Smooth muscle cell (in vitro differentiated cells): ENCODE results near the gene MEI1. TPM values are rescaled to one million over a fixed set of nuclear protein-coding genes. Genes with fewer than 3 reads are reported as not detected.

Experiments
- DNase-seq: peaks from one replicate; lab custom pipeline; 2025; ENCODE audit not compliant: unreplicated experiment; lab: John Stamatoyannopoulos, UW
- H2AFZ ChIP-seq: fragments of 200-600 bp; sonication (generic); 2 replicates; pipeline ENCODE4 v1.6.0; 2016; ENCODE audit warnings: antibody characterized with exemption, low read depth, mild to moderate bottlenecking
- H3F3A ChIP-seq: fragments of 200-600 bp; sonication (generic); 2 replicates; pipeline ENCODE4 v1.6.0; 2017; ENCODE audit warnings: antibody characterized with exemption, low read depth
- H3K27ac ChIP-seq: fragments of 200-600 bp; sonication (generic); 2 replicates; pipeline ENCODE4 v1.5.1; 2016; ENCODE audit warnings: low read depth, mild to moderate bottlenecking
- H3K27me3 ChIP-seq: fragments of 200-600 bp; sonication (generic); 2 replicates; pipeline ENCODE4 v1.6.1; 2016; ENCODE audit warnings: low read depth, mild to moderate bottlenecking
- H3K36me3 ChIP-seq: fragments of 200-600 bp; sonication (generic); 2 replicates; pipeline ENCODE4 v1.5.1; 2016; ENCODE audit warnings: low read depth
- H3K4me1 ChIP-seq: fragments of 200-600 bp; sonication (generic); 2 replicates; pipeline ENCODE4 v1.5.1; 2016; ENCODE audit warnings: low read depth
- H3K4me2 ChIP-seq: fragments of 200-600 bp; sonication (generic); 2 replicates; pipeline ENCODE4 v1.6.0; 2016; ENCODE audit warnings: mild to moderate bottlenecking
- H3K4me3 ChIP-seq: fragments of 200-600 bp; sonication (generic); 2 replicates; pipeline ENCODE4 v1.5.1; 2016; ENCODE audit warnings: mild to moderate bottlenecking
- H3K79me2 ChIP-seq: fragments of 200-600 bp; sonication (generic); 2 replicates; pipeline ENCODE4 v1.6.0; 2016; ENCODE audit warnings: low read depth, mild to moderate bottlenecking
- H3K9ac ChIP-seq: fragments of 200-600 bp; sonication (generic); 2 replicates; pipeline ENCODE4 v1.6.0; 2016; ENCODE audit warnings: low read depth
- H3K9me3 ChIP-seq: fragments of 200-600 bp; sonication (generic); replicated peaks from 2 replicates; pipeline ENCODE4 v1.5.1; 2016; ENCODE audit warnings: low read depth
- H4K20me1 ChIP-seq: fragments of 200-600 bp; sonication (generic); 2 replicates; pipeline ENCODE4 v1.6.0; 2016; ENCODE audit warnings: low read depth
- CTCF ChIP-seq: fragments of 200-600 bp; sonication (generic); IDR thresholded peaks from 2 replicates; pipeline ENCODE4 v1.5.1; 2017; ENCODE audit warnings: borderline replicate concordance, mild to moderate bottlenecking, antibody characterized with exemption; ENCODE audit not compliant: insufficient read depth, poor library complexity, severe bottlenecking
- WGBS: methylation state at CpG from one replicate; pipeline ENCODE4 v1.1.7; 2016; ENCODE audit warnings: low lambda C conversion rate; 5-methylcytosine and 5-hydroxymethylcytosine counted together
- polyA plus RNA-seq: library from polyadenylated mRNA; unstranded; fragments of >200 nt; fragmentation: Nextera tagmentation; extraction: Ambion mirVana; gene quantifications from 2 replicates; pipeline ENCODE4 v1.2.1, GENCODE V29; 2016
- total RNA-seq: library from RNA; depleted of rRNA; stranded (reverse); fragments of >200 nt; gene quantifications from 2 replicates; pipeline ENCODE4 v1.2.3, GENCODE V29; 2014

MEI1 gene
- total and polyA plus RNA-seq, 2 experiments from 2014 or later = 0.18 to 3.2 TPM

- no peak overlapping the region for H3K27ac ChIP-seq
- no peak for DNase-seq
- no peak for TF ChIP-seq CTCF
Measured at GRCh38 chr22:41830174-41830573, 130.9 kb downstream of the MEI1 start.

GRCh38 chr22:41831383-41831782, 132.1 kb downstream of the MEI1 start:
- no peaks in the 10 kb centered on the region for H3K27me3 ChIP-seq
- WGBS = 70% methylated on average over 6 of the region's 6 CpGs
- H3F3A ChIP-seq = no peaks in the 10 kb centered on the region
- H3K4me1 ChIP-seq = peaks cover 25% of the 10 kb centered on the region
- no peaks in the 10 kb centered on the region for H3K36me3 ChIP-seq
- H4K20me1 ChIP-seq = peaks cover 29% of the 10 kb centered on the region
- H3K9ac ChIP-seq = no peak overlapping the region
- H2AFZ ChIP-seq = no peak overlapping the region
- TF ChIP-seq CTCF = no peak
- peaks cover 34% of the 10 kb centered on the region for H3K79me2 ChIP-seq
- no peaks in the 10 kb centered on the region for H3K9me3 ChIP-seq
- peak overlapping the region; percentile 95 for H3K27ac ChIP-seq
- no peak overlapping the region for H3K4me3 ChIP-seq
- DNase-seq = no peak
- no peak overlapping the region for H3K4me2 ChIP-seq

More at GRCh38 chr22:41830174-41830573, 130.9 kb downstream of the MEI1 start:
- H3K4me1 ChIP-seq = peaks cover 37% of the 10 kb centered on the region
- no peaks in the 10 kb centered on the region for H3K27me3 ChIP-seq
- no peaks in the 10 kb centered on the region for H3K36me3 ChIP-seq
- WGBS = 93% methylated on average over 3 of the region's 3 CpGs
- no peak overlapping the region for H3K9ac ChIP-seq
- no peak overlapping the region for H3K4me2 ChIP-seq
- no peak overlapping the region for H3K4me3 ChIP-seq
- H4K20me1 ChIP-seq = peaks cover 17% of the 10 kb centered on the region
- no peak overlapping the region for H2AFZ ChIP-seq
- no peaks in the 10 kb centered on the region for H3F3A ChIP-seq
- H3K9me3 ChIP-seq = no peaks in the 10 kb centered on the region
- peaks cover 22% of the 10 kb centered on the region for H3K79me2 ChIP-seq

GRCh38 chr22:41831828-41832552, 132.7 kb downstream of the MEI1 start:
- H3K9me3 ChIP-seq = no peaks in the 10 kb centered on the region
- peaks cover 35% of the 10 kb centered on the region for H4K20me1 ChIP-seq
- H3K4me1 ChIP-seq = peaks cover 19% of the 10 kb centered on the region
- peak overlapping the region; percentile 95 for H3K4me3 ChIP-seq
- TF ChIP-seq CTCF = no peak
- H3K27ac ChIP-seq = peak overlapping the region; percentile 95
- peaks cover 40% of the 10 kb centered on the region for H3K79me2 ChIP-seq
- H3K9ac ChIP-seq = peak overlapping the region; percentile 93
- no peaks in the 10 kb centered on the region for H3K27me3 ChIP-seq
- 12% methylated on average over 17 of the region's 17 CpGs for WGBS
- peak overlapping the region; percentile 97 for H3K4me2 ChIP-seq
- no peak for DNase-seq
- no peaks in the 10 kb centered on the region for H3F3A ChIP-seq
- peak overlapping the region; percentile 48 for H2AFZ ChIP-seq
- no peaks in the 10 kb centered on the region for H3K36me3 ChIP-seq
